Stomach (tissue), 9 donors: ENCODE measurements around the gene ACTN1. TPM values are rescaled to one million over a fixed set of nuclear protein-coding genes. Genes with fewer than 3 reads are reported as not detected.
A peak's percentile ranks its signal among the peaks of the same experiment; 100 is the strongest.

ENCODE experiments used
- DNase-seq, 2 donors: peaks; one replicate each; pipeline versions ENCODE4 v3.0.0 to v3.0.0-alpha.2; 2013 to 2019
- H3K27ac ChIP-seq, 5 donors: fragments of 200-600 bp in 4 of 5; sonication (generic) in 4 of 5; one replicate each; pipeline ENCODE4 v1.5.1; 2013 to 2019; ENCODE audit warnings: mild to moderate bottlenecking in 1 of 5, moderate library complexity in 1 of 5
- H3K27me3 ChIP-seq, 3 donors: fragments of 200-600 bp; sonication (generic); one replicate each; pipeline ENCODE4 v1.5.1; 2017 to 2019; ENCODE audit warnings: mixed run types in 1 of 3
- H3K36me3 ChIP-seq, 4 donors: fragments of 200-600 bp; sonication (generic); 1 replicate in 3 of 4; 2 replicates in 1 of 4; pipeline ENCODE4 v1.5.1; 2016 to 2019
- H3K4me1 ChIP-seq, 4 donors: fragments of 200-600 bp; sonication (generic); one replicate each; pipeline ENCODE4 v1.5.1; 2016 to 2019
- H3K4me3 ChIP-seq, 4 donors: fragments of 200-600 bp; sonication (generic) in 3 of 4; one replicate each; pipeline ENCODE4 v1.5.1; 2016 to 2019; ENCODE audit warnings: mild to moderate bottlenecking in 1 of 4
- H3K9me3 ChIP-seq, 4 donors: fragments of 200-600 bp; sonication (generic); one replicate each; pipeline ENCODE4 v1.5.1; 2016 to 2019
- CTCF ChIP-seq, 7 experiments: fragments of 450-650 bp in 4 of 7; fragments of 200-600 bp in 3 of 7; sonication (generic) in 3 of 7; IDR thresholded peaks; one replicate each; pipeline ENCODE4 v1.5.1; 2016 to 2019; ENCODE audit warnings: antibody characterized with exemption in 7 of 7, control low read depth in 2 of 7, mild to moderate bottlenecking in 1 of 7
- EP300 ChIP-seq: sonication (generic); formaldehyde crosslinking; IDR thresholded peaks from one replicate; pipeline ENCODE4 v1.6.1; 2017; ENCODE audit warnings: antibody characterized with exemption
- POLR2A ChIP-seq, 4 donors: fragments of 450-650 bp; IDR thresholded peaks; one replicate each; pipeline ENCODE4 v1.6.1; 2016; ENCODE audit warnings: antibody characterized with exemption in 4 of 4, control low read depth in 2 of 4, mild to moderate bottlenecking in 1 of 4, moderate library complexity in 1 of 4
- POLR2AphosphoS5 ChIP-seq, 3 donors: sonication (generic); formaldehyde crosslinking; IDR thresholded peaks; one replicate each; pipeline ENCODE4 v1.6.1; 2016; ENCODE audit warnings: antibody characterized with exemption in 3 of 3
- WGBS, 5 donors: extraction: QIAGEN DNeasy Blood & Tissue Kit in 3 of 5; methylation state at CpG; one replicate each; pipeline versions ENCODE4 v1.1.5 to v1.1.7; 2013 to 2018; 5-methylcytosine and 5-hydroxymethylcytosine counted together
- intact Hi-C: fragments of 100-400 bp; cut with DNase I; formaldehyde crosslinking; loops from one replicate; pipeline ENCODE4 v1.15.1; 2023; ENCODE audit warnings: low total_unique reads
- polyA plus RNA-seq, 3 donors: library from polyadenylated mRNA; stranded (reverse); fragments of 200-250 nt; gene quantifications; one replicate each; pipeline ENCODE4 v1.2.3, GENCODE V29; 2013
- total RNA-seq, 5 donors: library from RNA; depleted of rRNA; stranded (reverse); fragments of >200 nt; gene quantifications; one replicate each; pipeline versions ENCODE4 v1.1.0 to v1.2.3, GENCODE V29; 2014 to 2016
- donor health status: healthy with polysubstance abuse.
- donor health status: Bipolar disorder and iron deficiency.
- donor health status: healthy.

ACTN1 gene
- total and polyA plus RNA-seq, 8 donors = 25.7 to 504 (median 196) TPM

DNA sequence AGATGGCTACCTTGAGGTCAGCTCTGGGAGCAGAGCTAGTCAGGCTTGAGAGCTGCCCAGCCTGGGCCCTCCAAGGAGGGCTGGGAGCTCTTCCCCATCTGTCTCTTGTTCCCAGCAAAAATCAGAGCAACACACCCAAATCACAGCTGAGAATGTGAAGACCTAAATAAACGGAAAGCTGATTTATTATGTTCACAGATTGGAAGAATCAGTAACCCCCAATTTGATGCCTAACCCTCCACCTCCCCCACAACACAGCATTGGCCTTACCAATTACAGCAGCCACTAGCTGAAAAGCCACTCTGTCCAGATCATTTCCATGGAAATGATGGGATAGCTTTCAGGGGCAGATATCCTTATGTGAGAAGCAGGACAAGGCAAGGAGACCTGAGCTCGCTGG, 7.1 kb upstream of the ACTN1 start:
- Histone ChIP-seq H3K9me3 (no peaks in the 10 kb centered on the region), H3K27ac (no peak overlapping the region), H3K4me1 (peaks cover 0 to 5% (median 0%) of the 10 kb centered on the region in 4 donors), H3K36me3 (no peaks in the 10 kb centered on the region), H3K27me3 (no peaks in the 10 kb centered on the region), H3K4me3 (no peak overlapping the region)
- intact Hi-C loops = no loop called here
- TF ChIP-seq CTCF (IDR thresholded peaks at IDR 0.05) = no peak
- no peak for TF ChIP-seq POLR2A (IDR thresholded peaks at IDR 0.05)
- no peak for TF ChIP-seq POLR2AphosphoS5 (IDR thresholded peaks at IDR 0.05)
- no peak for TF ChIP-seq EP300
- no peak for DNase-seq
- 62 to 88% (median 78%) methylated on average over 2 of the region's 2 CpGs for WGBS, 5 donors

- 79 to 100% (median 93%) methylated on average over 1 of the region's 1 CpG for WGBS, 5 donors
- DNase-seq = no peak
- Histone ChIP-seq H3K27ac (no peak overlapping the region), H3K36me3 (no peaks in the 10 kb centered on the region), H3K9me3 (no peaks in the 10 kb centered on the region), H3K27me3 (no peaks in the 10 kb centered on the region), H3K4me1 (peaks cover 6 to 18% (median 9%) of the 10 kb centered on the region in 4 donors), H3K4me3 (no peak overlapping the region)
- TF ChIP-seq CTCF (IDR thresholded peaks at IDR 0.05) = no peak
- TF ChIP-seq POLR2AphosphoS5 (IDR thresholded peaks at IDR 0.05) = no peak
- no peak for TF ChIP-seq EP300
- no peak for TF ChIP-seq POLR2A (IDR thresholded peaks at IDR 0.05)
- intact Hi-C loops = no loop called here
These were observed 5.6 kb upstream of the ACTN1 start for GRCh38 chr14:68984686-68985085.

DNA sequence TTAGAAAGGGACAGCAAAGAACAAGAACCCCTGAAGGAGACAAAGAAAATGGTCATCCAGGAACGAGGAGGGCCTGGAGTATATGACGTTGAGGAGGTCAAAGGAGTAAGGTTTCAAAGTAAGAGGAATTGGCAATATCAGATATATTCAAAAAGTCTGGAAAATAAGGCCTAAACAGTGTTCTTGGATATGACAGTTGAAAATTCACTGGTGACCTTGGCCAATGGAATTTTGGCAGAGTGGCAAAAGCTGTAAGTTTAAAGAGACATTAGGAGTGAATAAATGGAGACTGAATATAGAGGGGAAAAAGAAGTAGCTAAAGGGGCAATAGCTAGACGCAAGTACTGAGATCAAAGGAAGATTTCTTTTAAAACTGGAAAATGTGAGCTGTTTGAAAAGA, 4.1 kb upstream of the ACTN1 start:
- intact Hi-C loops = no loop called here
- no peak for TF ChIP-seq EP300
- no peak for TF ChIP-seq POLR2A (IDR thresholded peaks at IDR 0.05)
- TF ChIP-seq POLR2AphosphoS5 (IDR thresholded peaks at IDR 0.05) = no peak
- no peak for TF ChIP-seq CTCF (IDR thresholded peaks at IDR 0.05)

DNA sequence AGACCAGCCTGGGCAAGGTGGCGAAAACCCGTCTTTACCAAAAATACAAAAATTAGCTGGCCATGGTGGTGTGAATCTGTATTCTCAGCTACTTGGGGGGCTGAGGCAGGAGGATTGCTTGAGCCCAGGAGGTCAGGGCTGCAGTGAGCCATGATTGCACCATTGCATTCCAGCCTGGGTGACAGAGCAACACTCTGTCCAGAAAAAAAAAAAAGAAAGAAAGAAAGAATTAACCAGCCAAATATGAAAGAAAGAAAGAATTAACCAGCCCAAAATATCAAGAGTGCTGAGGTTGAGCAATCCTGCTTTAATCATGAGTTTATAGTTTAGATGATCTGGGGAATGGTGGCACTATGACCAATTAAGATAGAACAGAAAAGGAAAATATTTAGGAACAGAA, 3.5 kb upstream of the ACTN1 start:
- intact Hi-C loops = no loop called here
- no peaks in the 10 kb centered on the region for H3K27me3 ChIP-seq

More for the DNA sequence above, 4.1 kb upstream of the ACTN1 start:
- no peak overlapping the region for H3K4me3 ChIP-seq
- peak overlapping the region in 2 of 5 donors; percentile 53 to 59 for H3K27ac ChIP-seq
- no peak for DNase-seq
- no peaks in the 10 kb centered on the region for H3K27me3 ChIP-seq
- WGBS, 5 donors = 87 to 96% (median 94%) methylated on average over 3 of the region's 3 CpGs
- no peaks in the 10 kb centered on the region for H3K9me3 ChIP-seq
- H3K4me1 ChIP-seq = peaks cover 6 to 18% (median 11%) of the 10 kb centered on the region in 4 donors
- no peaks in the 10 kb centered on the region for H3K36me3 ChIP-seq

More for the DNA sequence above, 3.5 kb upstream of the ACTN1 start:
- H3K9me3 ChIP-seq = no peaks in the 10 kb centered on the region
- no peak overlapping the region for H3K4me3 ChIP-seq
- TF ChIP-seq POLR2A (IDR thresholded peaks at IDR 0.05) (no peak), POLR2AphosphoS5 (IDR thresholded peaks at IDR 0.05) (peak in 1 of 3 donors; percentile 31), CTCF (IDR thresholded peaks at IDR 0.05) (no peak), EP300 (no peak)
- peak overlapping the region in 3 of 5 donors; percentile 37 to 59 (median 53) for H3K27ac ChIP-seq
- no peak for DNase-seq
- 97 to 100% (median 100%) methylated on average over 2 of the region's 2 CpGs for WGBS, 5 donors
- H3K36me3 ChIP-seq = no peaks in the 10 kb centered on the region
- H3K4me1 ChIP-seq = peaks cover 7 to 18% (median 15%) of the 10 kb centered on the region in 4 donors
